Measurements from ENCODE around the gene MUC6. TPM values are rescaled to one million over a fixed set of nuclear protein-coding genes. Genes with fewer than 3 reads are reported as not detected.

The MUC6 gene
- total and polyA plus RNA-seq, 2 donors: not detected

DNA sequence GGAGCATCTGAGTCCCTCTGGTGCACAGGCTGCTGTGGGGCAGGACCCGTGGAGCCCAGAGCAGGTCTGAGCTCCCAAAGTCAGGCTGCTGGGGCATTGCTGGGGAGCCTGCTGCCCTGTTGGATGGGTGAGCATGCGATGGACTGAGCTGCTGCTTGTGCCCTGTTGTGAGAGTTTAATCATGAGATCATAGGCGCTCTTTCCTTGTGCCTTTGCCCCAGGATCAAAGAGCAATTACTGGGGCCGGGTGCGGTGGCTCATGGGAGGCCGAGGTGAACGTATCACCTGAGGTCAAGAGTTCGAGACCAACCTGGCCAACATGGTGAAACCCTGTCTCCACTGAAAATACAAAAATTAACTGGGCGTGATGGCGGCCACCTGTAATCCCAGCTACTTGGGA, 37.5 kb downstream of the MUC6 start:
- no peak overlapping the region for H3K4me3 ChIP-seq (ENCODE audit: low read depth, low read length)
- no peaks in the 10 kb centered on the region for H3K4me1 ChIP-seq (ENCODE audit: insufficient read depth)
- H3K36me3 ChIP-seq (ENCODE audit: insufficient read depth): peaks cover 5% of the 10 kb centered on the region
- 95% methylated on average over 10 of the region's 10 CpGs for WGBS
- DNase-seq (ENCODE audit: extremely low spot score): no peak
- H3K27ac ChIP-seq (ENCODE audit: low read depth): no peak overlapping the region

DNA sequence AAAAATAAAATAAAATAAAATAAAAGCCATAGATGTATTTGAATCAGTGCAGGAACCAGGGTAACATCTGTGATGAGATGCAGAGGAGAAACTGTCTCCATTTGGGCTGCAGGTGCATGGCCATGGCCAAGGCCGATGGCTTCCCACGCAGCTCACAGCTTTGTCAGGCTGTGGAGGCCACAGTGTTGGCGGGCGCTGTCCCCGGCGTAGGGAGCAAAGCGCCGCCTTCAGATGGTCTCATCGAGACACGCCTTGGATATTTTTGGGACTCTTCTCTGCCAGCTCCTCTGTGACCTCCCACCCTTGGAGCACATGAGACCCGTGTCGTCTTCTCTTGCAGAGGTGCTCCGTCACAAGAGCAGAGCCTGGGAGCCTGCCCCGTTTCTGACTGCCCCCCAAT, 38.6 kb downstream of the MUC6 start:
- no peak overlapping the region for H3K4me3 ChIP-seq (ENCODE audit: low read depth, low read length)
- H3K27ac ChIP-seq (ENCODE audit: low read depth): no peak overlapping the region
- WGBS: 89% methylated on average over 14 of the region's 14 CpGs
- no peak for DNase-seq (ENCODE audit: extremely low spot score)
- peaks cover 5% of the 10 kb centered on the region for H3K36me3 ChIP-seq (ENCODE audit: insufficient read depth)
- no peaks in the 10 kb centered on the region for H3K4me1 ChIP-seq (ENCODE audit: insufficient read depth)

DNA sequence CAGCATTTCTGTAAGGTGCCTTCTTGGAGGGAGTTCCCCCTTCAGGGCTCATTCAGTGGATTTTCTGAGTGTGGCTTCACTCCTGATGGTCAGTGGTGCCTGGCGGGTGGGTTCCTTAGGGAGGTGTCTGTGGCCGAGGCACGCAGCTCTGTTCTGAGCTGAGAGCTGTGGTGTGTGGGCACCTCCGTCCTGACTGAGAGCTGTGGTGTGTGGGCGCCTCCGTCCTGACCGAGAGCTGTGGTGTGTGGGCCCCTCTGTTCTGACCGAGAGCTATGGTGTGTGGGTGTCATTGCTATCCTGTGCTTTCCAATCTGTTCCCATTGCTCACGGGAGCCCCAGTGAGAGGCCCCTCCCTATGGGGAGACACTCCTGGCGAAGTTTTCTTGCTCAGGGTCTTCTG, 39.8 kb downstream of the MUC6 start:
- Histone ChIP-seq H3K4me1 (ENCODE audit: insufficient read depth) (no peaks in the 10 kb centered on the region), H3K27ac (ENCODE audit: low read depth) (no peak overlapping the region), H3K36me3 (ENCODE audit: insufficient read depth) (peaks cover 5% of the 10 kb centered on the region), H3K4me3 (ENCODE audit: low read depth, low read length) (no peak overlapping the region)
- WGBS: 94% methylated on average over 10 of the region's 10 CpGs
- DNase-seq (ENCODE audit: extremely low spot score): no peak

DNA sequence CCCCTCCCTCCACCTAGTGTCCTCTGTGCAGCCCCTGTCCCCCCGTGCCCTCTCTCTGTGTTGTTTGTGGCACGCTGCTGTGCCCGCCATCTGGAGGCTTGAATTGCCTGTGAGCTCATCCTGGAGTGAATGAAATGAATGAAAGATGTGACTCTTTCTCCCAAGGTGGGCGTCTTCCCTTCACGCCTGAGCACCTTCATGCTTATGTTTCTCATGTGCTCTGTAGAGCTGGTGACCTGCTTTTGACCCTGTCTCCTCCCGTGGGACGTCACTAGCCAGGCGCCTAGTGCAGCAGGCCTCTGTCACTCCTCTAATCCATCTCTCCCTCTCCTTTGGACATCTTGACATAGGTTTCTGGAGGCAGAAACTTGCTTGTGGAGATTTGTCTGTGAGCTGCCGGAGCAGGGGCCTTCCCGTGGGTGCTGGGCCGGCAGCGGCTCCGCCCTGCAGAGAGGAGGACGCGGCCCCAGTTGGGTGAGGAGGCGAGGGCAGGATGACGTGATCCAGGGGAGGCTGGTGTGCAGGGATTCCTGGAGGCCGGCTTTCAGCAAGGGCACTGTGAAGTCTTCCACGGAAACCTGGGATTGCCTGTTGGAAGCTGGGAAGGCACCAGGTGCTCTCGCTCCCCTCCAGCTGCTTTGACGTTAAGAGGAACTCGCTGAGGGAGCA, 40.6 kb downstream of the MUC6 start:
- Histone ChIP-seq H3K36me3 (ENCODE audit: insufficient read depth) (peaks cover 5% of the 10 kb centered on the region), H3K27ac (ENCODE audit: low read depth) (no peak overlapping the region), H3K4me3 (ENCODE audit: low read depth, low read length) (no peak overlapping the region), H3K4me1 (ENCODE audit: insufficient read depth) (no peaks in the 10 kb centered on the region)
- 76% methylated on average over 22 of the region's 22 CpGs for WGBS
- no peak for DNase-seq (ENCODE audit: extremely low spot score)

DNA sequence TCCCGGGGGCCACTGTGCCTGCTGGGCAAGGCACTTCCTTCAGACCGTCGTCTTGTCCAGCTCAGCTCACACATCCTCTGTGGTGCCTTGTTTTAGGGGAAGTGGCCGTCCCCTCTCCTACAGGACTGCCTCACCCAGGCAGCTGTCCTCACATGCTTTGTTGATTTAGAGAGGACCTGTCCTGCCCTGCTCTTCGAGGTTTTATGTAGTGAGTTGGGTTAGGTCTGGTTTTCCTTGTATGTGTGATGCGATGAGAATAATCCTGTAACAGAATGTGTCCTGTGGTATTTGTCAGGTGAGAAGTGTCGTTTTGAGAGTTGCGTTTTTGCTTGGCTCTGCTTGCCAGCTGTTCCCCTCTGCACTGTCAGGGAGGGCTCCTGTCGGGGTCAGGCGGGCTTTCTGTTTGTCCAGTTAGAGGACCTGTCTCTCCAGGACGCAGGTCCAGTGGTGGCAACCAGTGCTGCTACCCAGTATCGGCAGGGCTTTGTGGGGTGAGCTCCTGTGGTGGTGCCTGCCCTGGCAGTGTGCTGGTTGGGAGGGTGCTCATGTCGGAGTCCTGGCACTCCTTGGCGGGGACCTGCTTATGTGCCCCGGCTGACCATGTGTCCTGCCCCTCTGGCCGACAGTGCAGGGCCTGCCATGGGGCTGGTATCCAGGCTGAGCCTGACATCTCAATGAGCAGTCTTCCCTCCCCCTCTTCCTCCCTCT, 41.3 kb downstream of the MUC6 start:
- 82% methylated on average over 16 of the region's 16 CpGs for WGBS
- Histone ChIP-seq H3K36me3 (ENCODE audit: insufficient read depth) (peaks cover 5% of the 10 kb centered on the region), H3K4me1 (ENCODE audit: insufficient read depth) (no peaks in the 10 kb centered on the region), H3K27ac (ENCODE audit: low read depth) (no peak overlapping the region), H3K4me3 (ENCODE audit: low read depth, low read length) (no peak overlapping the region)
- no peak for DNase-seq (ENCODE audit: extremely low spot score)

DNA sequence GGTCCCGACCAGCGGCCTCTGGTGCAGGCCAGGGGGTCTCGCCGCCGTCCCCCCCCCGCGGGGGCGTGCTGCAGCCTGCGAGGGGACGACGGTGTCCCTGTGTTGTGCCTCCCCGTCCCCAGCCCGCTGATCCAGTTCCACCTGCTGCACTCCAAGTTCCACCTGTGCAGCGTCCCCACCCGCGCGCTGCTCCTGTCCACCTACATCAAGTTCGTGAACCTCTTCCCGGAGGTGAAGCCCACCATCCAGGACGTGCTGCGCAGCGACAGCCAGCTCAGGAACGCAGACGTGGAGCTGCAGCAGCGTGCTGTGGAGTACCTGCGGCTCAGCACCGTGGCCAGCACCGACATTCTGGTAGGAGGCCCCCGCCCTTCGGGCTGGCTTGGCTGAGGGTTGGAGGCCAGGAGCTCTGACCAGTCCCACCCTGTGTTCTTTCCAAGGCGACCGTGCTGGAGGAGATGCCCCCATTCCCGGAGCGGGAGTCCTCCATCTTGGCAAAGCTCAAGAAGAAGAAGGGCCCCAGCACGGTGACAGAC, 42.8 kb downstream of the MUC6 start:
- 93% methylated on average over 35 of the region's 35 CpGs for WGBS

DNA sequence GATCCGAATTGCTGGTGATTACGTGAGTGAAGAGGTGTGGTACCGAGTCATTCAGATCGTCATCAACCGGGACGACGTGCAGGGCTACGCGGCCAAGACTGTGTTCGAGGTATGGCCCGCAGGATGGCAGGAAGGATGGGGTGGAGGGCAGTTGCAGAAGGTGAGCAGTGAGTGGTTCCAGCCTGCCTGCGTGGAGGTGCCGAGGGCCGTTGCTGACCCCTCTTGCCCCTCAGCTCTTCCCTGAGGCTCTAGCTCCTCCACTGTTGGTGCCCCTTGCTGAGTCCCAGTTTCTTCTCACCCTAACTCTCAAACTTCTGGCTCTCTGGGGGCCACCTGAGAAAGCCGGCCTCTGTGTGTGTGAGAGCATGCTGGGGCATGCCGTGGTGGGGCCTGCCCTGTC, 43.9 kb downstream of the MUC6 start:
- 89% methylated on average over 16 of the region's 16 CpGs for WGBS
- Histone ChIP-seq H3K4me3 (ENCODE audit: low read depth, low read length) (no peak overlapping the region), H3K36me3 (ENCODE audit: insufficient read depth) (peaks cover 7% of the 10 kb centered on the region), H3K4me1 (ENCODE audit: insufficient read depth) (no peaks in the 10 kb centered on the region), H3K27ac (ENCODE audit: low read depth) (no peak overlapping the region)
- DNase-seq (ENCODE audit: extremely low spot score): no peak

More for the DNA sequence above, 42.8 kb downstream of the MUC6 start:
- Histone ChIP-seq H3K4me3 (ENCODE audit: low read depth, low read length) (no peak overlapping the region), H3K27ac (ENCODE audit: low read depth) (no peak overlapping the region), H3K36me3 (ENCODE audit: insufficient read depth) (peaks cover 5% of the 10 kb centered on the region), H3K4me1 (ENCODE audit: insufficient read depth) (no peaks in the 10 kb centered on the region)
- DNase-seq (ENCODE audit: extremely low spot score): no peak

DNA sequence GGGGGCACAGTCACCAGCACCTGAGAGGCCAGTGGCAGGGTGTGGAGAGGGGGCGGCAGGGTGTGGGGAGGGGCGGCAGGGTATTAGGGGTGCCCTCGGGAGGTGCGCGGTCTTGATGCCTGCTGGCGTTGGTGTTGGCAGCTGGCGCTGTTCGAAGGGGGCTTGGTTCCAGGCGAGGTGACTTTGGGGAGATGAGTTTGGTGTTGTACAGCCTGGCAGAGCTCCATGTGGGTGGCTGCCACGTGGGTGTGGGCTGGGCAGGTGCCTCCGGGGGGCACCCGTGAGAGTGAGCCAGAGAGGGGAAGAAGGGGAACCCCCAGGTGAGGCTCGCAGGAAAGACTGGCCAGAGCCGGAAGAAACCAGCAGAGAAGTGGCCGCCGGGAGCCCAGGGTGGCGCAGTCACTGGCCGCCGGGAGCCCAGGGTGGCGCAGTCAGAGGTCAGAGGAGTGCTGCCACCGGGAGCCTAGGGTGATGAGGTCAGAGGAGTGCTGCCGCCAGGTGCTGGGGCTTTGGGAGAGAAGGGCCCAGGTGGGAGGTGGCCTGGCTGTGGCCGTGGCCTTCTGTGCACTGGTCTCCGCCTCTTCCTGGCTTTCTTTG, 44.7 kb downstream of the MUC6 start:
- WGBS: 87% methylated on average over 24 of the region's 24 CpGs
- Histone ChIP-seq H3K4me3 (ENCODE audit: low read depth, low read length) (no peak overlapping the region), H3K4me1 (ENCODE audit: insufficient read depth) (no peaks in the 10 kb centered on the region), H3K36me3 (ENCODE audit: insufficient read depth) (peaks cover 7% of the 10 kb centered on the region), H3K27ac (ENCODE audit: low read depth) (no peak overlapping the region)
- DNase-seq (ENCODE audit: extremely low spot score): no peak

DNA sequence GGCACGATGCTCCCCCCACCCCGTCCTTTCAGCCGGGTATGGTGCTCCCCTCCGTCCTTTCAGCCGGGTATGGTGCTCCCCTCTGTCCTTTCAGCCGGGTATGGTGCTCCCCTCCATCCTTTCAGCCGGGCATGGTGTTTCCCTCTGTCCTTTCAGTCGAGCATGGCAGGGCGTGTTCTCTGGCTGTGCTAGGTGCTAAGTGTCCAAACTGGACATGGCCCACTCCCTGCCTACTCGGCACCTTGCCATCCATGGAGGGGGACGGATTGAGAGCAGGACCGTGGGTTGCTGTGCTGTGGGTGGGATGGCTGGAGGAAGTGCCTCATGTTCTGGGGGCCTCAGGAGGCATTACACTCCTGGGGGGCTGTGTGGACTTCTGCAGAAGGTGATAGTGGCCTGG, 45.5 kb downstream of the MUC6 start:
- H3K27ac ChIP-seq (ENCODE audit: low read depth): no peak overlapping the region
- no peak for DNase-seq (ENCODE audit: extremely low spot score)
- H3K36me3 ChIP-seq (ENCODE audit: insufficient read depth): peaks cover 7% of the 10 kb centered on the region
- 83% methylated on average over 12 of the region's 12 CpGs for WGBS
- H3K4me1 ChIP-seq (ENCODE audit: insufficient read depth): no peaks in the 10 kb centered on the region
- H3K4me3 ChIP-seq (ENCODE audit: low read depth, low read length): no peak overlapping the region

DNA sequence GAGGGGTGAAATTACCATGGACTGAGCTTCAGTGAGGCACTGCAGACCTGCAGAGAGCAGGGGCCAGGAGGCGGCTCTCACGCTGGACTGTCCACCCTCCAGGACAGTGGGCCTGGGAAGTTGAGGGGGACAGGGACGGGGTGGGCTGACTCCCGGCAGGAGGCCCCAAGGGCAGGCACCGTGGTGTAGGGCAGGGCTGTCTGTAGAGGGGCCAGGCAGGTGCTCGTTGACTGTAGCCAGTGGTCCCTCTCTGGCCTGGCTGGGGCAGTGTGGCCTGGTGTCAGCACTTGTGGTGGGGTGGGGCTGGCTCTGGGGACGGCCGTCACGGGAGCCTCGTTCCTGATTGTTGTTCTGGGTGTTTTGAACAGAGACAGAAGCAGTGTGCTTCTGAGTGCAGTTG, 46.4 kb downstream of the MUC6 start:
- H3K4me1 ChIP-seq (ENCODE audit: insufficient read depth): no peaks in the 10 kb centered on the region
- H3K36me3 ChIP-seq (ENCODE audit: insufficient read depth): peaks cover 7% of the 10 kb centered on the region
- H3K4me3 ChIP-seq (ENCODE audit: low read depth, low read length): no peak overlapping the region
- WGBS: 85% methylated on average over 10 of the region's 10 CpGs
- DNase-seq (ENCODE audit: extremely low spot score): no peak
- H3K27ac ChIP-seq (ENCODE audit: low read depth): no peak overlapping the region

DNA sequence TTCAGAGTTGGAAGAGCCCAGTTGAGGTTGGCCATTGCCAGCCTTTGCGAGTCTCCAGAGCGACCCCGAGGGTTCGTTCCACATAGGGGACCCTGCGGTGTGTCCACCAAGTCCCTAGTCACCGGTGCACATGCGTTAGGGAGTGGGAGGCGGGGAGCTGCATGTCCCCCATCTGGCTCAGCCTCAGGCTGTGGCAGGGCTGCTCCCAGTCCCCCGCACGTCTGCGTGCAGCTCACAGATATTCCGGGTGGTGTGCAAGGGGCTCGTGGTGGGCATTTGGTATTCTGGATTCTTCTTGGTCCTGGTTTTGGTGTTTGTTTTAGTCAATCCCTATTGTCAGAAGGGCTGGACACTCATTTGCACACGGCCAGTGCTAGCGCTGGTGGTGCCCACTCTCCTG, 48.8 kb downstream of the MUC6 start:
- no peak overlapping the region for H3K27ac ChIP-seq (ENCODE audit: low read depth)
- no peak overlapping the region for H3K4me3 ChIP-seq (ENCODE audit: low read depth, low read length)
- H3K36me3 ChIP-seq (ENCODE audit: insufficient read depth): peaks cover 3% of the 10 kb centered on the region
- no peaks in the 10 kb centered on the region for H3K4me1 ChIP-seq (ENCODE audit: insufficient read depth)
- WGBS: 94% methylated on average over 15 of the region's 15 CpGs
- DNase-seq (ENCODE audit: extremely low spot score): no peak

DNA sequence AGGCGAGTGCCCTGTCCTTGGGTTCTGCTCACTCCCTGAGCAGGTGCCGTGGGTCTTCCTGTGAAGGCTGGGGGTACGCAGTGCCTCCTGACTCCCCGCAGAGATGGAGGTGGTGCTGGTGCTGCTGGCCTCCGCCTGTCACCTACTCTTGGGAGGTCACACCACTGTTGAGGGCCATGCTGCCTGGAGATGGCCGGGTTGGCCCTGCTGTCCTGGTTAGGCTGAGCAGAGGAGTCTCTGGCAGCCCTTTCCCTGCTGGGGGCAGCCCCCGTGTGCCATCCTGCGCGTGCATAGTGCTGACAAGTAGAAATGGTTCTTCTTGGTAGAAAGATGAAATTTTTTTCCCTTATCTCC, 49.6 kb downstream of the MUC6 start:
- DNase-seq (ENCODE audit: extremely low spot score): no peak
- Histone ChIP-seq H3K27ac (ENCODE audit: low read depth) (no peak overlapping the region), H3K36me3 (ENCODE audit: insufficient read depth) (peaks cover 3% of the 10 kb centered on the region), H3K4me3 (ENCODE audit: low read depth, low read length) (no peak overlapping the region), H3K4me1 (ENCODE audit: insufficient read depth) (no peaks in the 10 kb centered on the region)
- 94% methylated on average over 9 of the region's 9 CpGs for WGBS

DNA sequence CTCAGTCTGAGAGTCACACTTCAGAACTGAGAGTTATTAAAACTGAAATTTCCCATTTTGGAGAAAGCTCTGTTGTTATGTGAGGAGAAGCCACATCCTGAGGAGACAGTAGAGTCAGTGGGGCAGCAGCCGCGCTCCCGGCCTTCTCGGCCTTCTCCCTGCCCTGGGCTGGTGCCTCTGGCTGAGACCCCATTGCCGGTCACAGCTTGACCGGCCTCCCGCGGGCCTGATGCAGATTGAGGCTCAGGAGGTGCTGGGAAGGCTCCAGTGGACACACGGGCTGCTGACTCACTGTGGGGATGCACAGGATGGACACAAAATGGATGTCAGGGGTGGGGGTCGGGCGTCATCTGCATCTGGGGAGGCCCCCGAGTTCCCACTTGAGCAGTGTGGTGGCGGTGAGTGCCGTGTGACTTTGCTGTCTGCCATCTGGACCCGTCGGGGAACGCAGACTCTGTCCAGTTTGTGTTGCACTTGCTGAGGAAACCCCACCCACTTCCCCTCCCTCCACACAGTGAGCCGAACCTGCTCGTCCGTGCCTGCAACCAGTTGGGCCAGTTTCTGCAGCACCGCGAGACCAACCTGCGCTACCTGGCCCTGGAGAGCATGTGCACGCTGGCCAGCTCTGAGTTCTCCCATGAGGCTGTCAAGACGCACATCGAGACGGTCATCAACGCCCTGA, 50.1 kb downstream of the MUC6 start:
- Histone ChIP-seq H3K36me3 (ENCODE audit: insufficient read depth) (peaks cover 3% of the 10 kb centered on the region), H3K27ac (ENCODE audit: low read depth) (no peak overlapping the region), H3K4me3 (ENCODE audit: low read depth, low read length) (no peak overlapping the region), H3K4me1 (ENCODE audit: insufficient read depth) (no peaks in the 10 kb centered on the region)
- 82% methylated on average over 28 of the region's 28 CpGs for WGBS
- peak; percentile 43 for DNase-seq (ENCODE audit: extremely low spot score)

Data from urinary bladder (tissue), 4 donors.